BE2C (cell line): ENCODE measurements around the gene UTP11.
A peak's percentile ranks its signal among the peaks of the same experiment; 100 is the strongest.

Source experiments
- DNase-seq: peaks from one replicate; pipeline ENCODE4 v3.0.0-alpha.2; 2020
- H3K27me3 ChIP-seq: fragments of 250-450 bp; sonication (Bioruptor Pico); 2 replicates; pipeline ENCODE4 v1.5.1; 2020; ENCODE audit warnings: mild to moderate bottlenecking
- H3K36me3 ChIP-seq: fragments of 250-450 bp; sonication (Bioruptor Pico); 2 replicates; pipeline ENCODE4 v1.5.1; 2020; ENCODE audit warnings: mild to moderate bottlenecking
- H3K4me1 ChIP-seq: fragments of 250-450 bp; sonication (Bioruptor Pico); 2 replicates; pipeline ENCODE4 v1.5.1; 2020
- H3K4me3 ChIP-seq: 2 replicates; pipeline ENCODE4 v1.5.1; 2011; ENCODE audit warnings: low read depth, low read length
- H3K9me3 ChIP-seq: fragments of 250-450 bp; sonication (Bioruptor Pico); 2 replicates; pipeline ENCODE4 v1.5.1; 2020
- CTCF ChIP-seq: IDR thresholded peaks from 2 replicates; pipeline ENCODE4 v1.5.1; 2012; ENCODE audit warnings: mild to moderate bottlenecking, low read depth, low read length

The UTP11 gene

DNA sequence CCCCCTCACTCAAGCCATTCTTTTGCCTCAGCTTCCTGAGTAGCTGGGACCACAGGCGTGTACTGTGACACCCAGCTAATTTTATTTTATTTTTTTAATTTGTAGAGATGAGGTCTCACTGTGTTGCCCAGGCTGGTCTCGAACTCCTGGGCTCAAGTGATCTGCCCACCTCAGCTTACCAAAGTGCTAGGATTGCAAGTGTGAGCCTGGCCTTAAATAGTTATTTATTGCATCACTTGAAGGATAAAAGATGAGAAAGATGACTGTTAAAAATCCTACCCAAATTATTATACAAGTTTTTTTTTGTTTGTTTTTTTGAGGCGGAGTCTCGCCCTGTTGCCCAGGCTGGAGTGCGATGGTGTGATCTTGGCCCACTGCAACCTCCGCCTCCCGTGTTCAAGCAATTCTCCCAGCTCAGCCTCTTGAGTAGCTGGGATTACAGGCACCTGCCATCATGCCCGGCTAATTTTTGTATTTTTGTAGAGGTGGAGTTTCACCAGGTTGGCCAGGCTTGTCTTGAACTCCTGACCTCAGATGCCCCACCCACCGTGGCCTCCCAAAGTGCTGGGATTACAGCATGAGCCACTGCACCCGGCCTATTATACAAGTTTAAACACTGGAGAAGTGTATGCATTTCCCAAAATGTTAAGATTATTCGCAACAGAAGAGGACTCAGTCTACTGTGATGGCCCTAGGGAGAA is 2.3 kb downstream of the UTP11 start:
- Histone ChIP-seq H3K9me3 (no peaks in the 10 kb centered on the region), H3K27me3 (no peaks in the 10 kb centered on the region), H3K4me3 (no peak overlapping the region), H3K36me3 (peaks cover 6% of the 10 kb centered on the region; the same call in 1 of the 2 replicates), H3K4me1 (no peaks in the 10 kb centered on the region)
- no peak for DNase-seq
- no peak for TF ChIP-seq CTCF

- H3K4me3 ChIP-seq, result no peak overlapping the region
- no peaks in the 10 kb centered on the region for H3K9me3 ChIP-seq
- TF ChIP-seq CTCF, result no peak
- no peaks in the 10 kb centered on the region for H3K27me3 ChIP-seq
- DNase-seq, result no peak
- no peaks in the 10 kb centered on the region for H3K4me1 ChIP-seq
- H3K36me3 ChIP-seq, result peaks cover 8% of the 10 kb centered on the region; the same call in 1 of the 2 replicates
These were observed 3.6 kb downstream of the UTP11 start for GRCh38 chr1:38015978-38016725.

DNA sequence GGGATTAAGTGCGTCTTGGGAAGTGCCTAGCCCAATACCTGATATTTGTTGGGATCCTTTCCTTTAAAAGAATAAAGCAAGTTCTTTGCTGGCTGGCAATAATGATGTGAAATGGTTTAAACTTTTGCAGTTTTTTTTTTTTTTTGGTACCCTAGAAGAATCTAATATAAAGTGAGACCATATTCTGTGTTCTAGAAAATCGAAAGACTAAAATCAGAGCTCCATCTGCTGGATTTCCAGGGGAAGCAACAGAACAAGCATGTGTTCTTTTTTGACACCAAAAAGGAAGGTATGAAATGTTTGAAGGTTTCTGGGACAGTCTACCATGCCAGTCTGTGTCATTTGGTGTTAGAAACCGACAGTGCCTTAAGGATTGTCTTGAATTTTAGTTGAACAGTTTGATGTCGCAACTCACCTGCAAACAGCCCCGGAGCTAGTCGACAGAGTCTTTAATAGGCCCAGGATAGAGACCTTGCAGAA is 6.4 kb downstream of the UTP11 start:
- no peak for DNase-seq
- no peaks in the 10 kb centered on the region for H3K4me1 ChIP-seq
- H3K36me3 ChIP-seq, result peaks cover 8% of the 10 kb centered on the region; the same call in 1 of the 2 replicates
- no peak overlapping the region for H3K4me3 ChIP-seq
- H3K27me3 ChIP-seq, result no peaks in the 10 kb centered on the region
- H3K9me3 ChIP-seq, result no peaks in the 10 kb centered on the region
- TF ChIP-seq CTCF, result peak; percentile 43

DNA sequence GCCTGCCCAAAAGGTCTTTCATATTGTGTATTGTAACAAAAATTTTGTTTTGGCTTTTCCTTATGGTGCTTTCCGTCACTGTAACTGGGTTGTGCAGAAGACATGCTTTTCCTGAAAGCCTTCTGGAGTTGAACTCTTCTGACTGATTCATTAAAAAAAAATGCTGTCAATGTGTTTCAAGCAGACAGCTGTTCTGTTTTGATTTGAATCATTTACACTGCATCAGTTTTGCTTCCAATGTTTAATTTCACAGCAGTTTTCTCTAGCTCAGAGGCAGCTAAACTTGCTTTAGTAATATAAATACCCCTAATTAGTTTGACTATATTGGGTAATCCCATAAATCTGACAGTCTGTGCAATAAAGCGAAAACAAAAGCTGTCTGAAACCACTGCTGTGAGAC is 7.9 kb downstream of the UTP11 start:
- DNase-seq, result no peak
- TF ChIP-seq CTCF, result no peak
- Histone ChIP-seq H3K4me1 (no peaks in the 10 kb centered on the region), H3K36me3 (peaks cover 8% of the 10 kb centered on the region; the same call in 1 of the 2 replicates), H3K27me3 (no peaks in the 10 kb centered on the region), H3K9me3 (no peaks in the 10 kb centered on the region), H3K4me3 (no peak overlapping the region)

GRCh38 chr1:38021969-38022368 is 9.4 kb downstream of the UTP11 start:
- TF ChIP-seq CTCF, result no peak
- Histone ChIP-seq H3K27me3 (no peaks in the 10 kb centered on the region), H3K36me3 (peaks cover 8% of the 10 kb centered on the region; the same call in 1 of the 2 replicates), H3K4me3 (no peak overlapping the region), H3K4me1 (no peaks in the 10 kb centered on the region), H3K9me3 (no peaks in the 10 kb centered on the region)
- DNase-seq, result no peak

DNA sequence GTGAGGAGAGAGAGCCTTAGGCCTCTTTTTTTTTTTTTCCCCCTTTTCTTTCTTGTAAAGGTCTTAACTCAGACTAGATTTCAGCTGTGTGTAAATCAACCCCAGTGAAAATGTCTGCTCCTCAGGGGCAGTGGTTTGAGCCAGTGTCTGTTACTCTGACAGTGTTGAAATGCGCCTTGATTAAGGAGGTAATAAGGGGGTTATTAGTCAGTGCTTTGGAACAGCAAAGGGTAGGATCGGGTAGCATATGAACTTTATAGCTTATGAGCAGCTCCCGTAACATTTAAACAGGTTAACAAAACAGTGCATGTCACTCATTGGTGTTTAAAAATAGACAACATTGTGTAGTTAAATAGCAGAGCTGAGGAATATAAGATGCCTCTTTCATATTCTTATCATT is 10.3 kb downstream of the UTP11 start:
- peaks cover 2% of the 10 kb centered on the region; the same call in 1 of the 2 replicates for H3K4me1 ChIP-seq
- no peak for DNase-seq
- H3K27me3 ChIP-seq, result no peaks in the 10 kb centered on the region
- H3K4me3 ChIP-seq, result no peak overlapping the region
- peaks cover 8% of the 10 kb centered on the region; the same call in 1 of the 2 replicates for H3K36me3 ChIP-seq
- no peaks in the 10 kb centered on the region for H3K9me3 ChIP-seq
- TF ChIP-seq CTCF, result no peak
